LNCaP clone FGC (cell line): ENCODE data around the gene ITPA.

ENCODE experiments used
- DNase-seq: peaks from one replicate; pipeline ENCODE4 v3.0.0-alpha.2; 2011; ENCODE audit warnings: low read depth
- H3K4me3 ChIP-seq: 2 replicates; pipeline ENCODE4 v1.5.1; 2011; ENCODE audit warnings: mild to moderate bottlenecking, low read depth, low read length, control low read depth
- TF ChIP-seq, protein P1 (sequence below): IDR thresholded peaks from 2 replicates; pipeline ENCODE4 v1.5.1; 2012; ENCODE audit warnings: mild to moderate bottlenecking; ENCODE audit not compliant: control insufficient read depth, insufficient read depth; ENCODE audit errors: extremely low read depth

The ITPA gene

DNA sequence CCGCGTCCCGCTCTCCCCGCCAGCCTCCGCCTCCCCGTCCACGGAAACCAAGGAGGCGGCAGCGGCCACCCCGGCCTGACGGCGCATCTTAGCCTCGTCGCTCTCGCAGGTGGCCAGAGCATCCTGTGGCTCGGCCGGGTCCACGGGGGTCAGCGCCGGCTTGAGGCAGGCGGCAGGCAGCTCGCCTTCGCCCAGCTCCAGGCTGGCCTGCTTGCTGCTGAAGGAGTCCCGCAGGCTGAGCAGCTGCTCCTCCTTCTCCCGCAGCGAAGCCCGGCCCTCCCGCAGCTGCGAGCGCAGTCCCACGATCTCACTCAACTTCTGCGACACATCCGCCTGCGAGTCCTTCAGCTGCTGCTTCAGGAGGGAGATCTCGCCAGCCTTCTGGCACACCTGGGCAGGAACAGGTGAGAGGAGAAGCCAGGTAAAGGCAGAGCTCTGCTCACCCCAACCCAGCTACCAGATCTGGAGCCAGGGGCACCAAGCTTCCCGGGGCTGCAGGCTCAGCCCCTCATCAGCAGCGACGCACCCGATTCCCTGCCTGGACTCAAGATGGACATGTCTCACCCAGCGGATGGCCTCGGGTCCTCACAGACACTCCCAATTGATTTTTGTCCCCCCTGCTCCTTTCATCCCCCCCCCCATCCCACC is 44.4 kb upstream of the ITPA start:
- no peak overlapping the region for H3K4me3 ChIP-seq
- no peak for DNase-seq
- TF ChIP-seq, protein P1, sequence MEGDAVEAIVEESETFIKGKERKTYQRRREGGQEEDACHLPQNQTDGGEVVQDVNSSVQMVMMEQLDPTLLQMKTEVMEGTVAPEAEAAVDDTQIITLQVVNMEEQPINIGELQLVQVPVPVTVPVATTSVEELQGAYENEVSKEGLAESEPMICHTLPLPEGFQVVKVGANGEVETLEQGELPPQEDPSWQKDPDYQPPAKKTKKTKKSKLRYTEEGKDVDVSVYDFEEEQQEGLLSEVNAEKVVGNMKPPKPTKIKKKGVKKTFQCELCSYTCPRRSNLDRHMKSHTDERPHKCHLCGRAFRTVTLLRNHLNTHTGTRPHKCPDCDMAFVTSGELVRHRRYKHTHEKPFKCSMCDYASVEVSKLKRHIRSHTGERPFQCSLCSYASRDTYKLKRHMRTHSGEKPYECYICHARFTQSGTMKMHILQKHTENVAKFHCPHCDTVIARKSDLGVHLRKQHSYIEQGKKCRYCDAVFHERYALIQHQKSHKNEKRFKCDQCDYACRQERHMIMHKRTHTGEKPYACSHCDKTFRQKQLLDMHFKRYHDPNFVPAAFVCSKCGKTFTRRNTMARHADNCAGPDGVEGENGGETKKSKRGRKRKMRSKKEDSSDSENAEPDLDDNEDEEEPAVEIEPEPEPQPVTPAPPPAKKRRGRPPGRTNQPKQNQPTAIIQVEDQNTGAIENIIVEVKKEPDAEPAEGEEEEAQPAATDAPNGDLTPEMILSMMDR, result no peak

DNA sequence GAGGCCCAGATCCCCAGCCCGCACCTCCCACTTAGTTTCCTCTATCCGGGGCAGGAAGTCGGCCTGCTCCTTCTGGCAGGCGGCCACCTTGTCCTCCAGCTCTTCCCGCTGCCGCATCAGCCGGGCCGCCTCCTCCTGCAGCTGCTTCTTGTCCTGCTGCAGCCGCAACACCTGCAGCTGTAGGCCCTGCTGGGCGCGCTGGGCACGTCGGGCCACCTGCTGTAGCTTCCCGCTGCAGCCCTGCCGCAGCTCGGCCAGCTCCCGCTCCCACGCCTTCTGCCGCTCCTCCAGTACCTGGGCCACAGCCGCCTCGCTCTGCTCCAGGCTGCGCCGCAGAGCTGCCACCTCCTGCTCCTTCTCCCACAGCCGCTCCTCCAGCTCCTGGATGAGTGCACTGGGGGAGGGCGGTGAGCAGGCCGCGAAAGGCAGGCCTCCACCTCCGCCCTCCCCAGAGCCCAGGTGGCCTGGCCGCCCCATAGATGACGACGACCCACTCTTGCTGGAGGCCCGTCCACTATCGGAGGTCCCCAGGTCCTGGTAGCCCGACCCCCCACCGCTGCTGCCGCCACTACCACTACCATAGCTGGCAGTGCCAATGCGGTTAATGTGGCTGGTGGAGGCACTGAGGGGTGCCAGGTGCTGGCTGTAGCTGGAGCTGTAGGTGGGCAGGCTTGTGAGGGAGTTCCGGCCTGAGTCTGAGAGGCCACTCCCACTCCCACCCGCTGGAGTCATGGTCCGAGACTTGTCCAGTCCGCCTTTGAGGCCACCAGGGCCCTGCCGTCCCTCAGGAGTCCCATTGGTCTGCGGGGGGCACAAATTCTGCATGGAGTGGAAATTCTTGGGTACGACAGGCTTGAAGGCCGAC is 43.6 kb upstream of the ITPA start:
- TF ChIP-seq, protein P1, result no peak
- no peak for DNase-seq
- no peak overlapping the region for H3K4me3 ChIP-seq

DNA sequence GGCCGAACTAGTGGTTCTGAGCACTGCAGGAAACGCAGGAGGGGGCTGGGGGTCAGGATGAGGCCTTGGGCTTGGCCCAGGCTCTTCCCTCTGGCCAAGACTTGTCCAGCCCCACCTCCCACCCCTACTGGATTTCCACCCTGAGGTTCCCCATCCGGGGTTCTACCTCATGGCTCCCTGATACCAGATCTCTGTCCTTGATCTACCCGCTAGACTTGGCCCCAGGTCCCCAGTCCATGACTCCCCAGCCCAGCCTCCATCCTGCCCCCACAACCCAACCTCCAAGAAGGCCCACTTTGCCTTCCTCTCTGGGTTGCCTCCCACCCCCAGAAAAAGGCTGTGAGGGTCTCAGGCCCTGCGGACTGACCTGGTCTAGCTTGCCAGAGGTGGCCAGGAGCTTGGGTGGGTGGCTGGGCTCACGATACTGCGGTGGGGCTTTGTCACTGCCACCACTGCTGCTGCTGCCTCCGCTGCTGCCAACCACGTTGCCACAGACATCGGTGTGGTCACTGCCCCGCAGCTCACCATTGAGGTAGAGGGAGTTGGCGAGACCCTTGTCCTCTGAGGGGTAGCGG is 42.9 kb upstream of the ITPA start:
- TF ChIP-seq, protein P1, result no peak
- H3K4me3 ChIP-seq, result no peak overlapping the region
- DNase-seq, result no peak

DNA sequence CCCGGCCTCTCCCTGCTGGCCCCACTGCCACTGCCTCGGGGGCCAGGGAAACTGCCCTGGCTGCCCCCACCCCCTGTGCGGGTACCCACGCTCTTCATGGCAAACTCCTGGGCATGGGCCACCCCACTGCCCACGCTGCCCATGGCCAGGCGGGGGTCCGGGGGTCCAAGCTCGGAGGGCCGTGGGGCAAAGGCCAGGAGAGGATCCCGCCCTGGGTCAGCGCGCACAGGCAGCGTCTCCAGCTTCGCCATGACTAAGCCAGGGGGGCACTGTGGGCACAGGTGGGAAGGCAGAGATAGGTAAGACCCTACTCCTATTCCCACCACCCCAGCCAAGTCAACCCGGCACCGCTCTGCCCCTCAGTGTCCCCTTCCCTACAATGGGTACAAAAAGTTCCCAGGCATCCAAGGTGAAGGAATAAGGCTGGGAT is 42.4 kb upstream of the ITPA start:
- TF ChIP-seq, protein P1, result no peak
- no peak overlapping the region for H3K4me3 ChIP-seq
- DNase-seq, result no peak

DNA sequence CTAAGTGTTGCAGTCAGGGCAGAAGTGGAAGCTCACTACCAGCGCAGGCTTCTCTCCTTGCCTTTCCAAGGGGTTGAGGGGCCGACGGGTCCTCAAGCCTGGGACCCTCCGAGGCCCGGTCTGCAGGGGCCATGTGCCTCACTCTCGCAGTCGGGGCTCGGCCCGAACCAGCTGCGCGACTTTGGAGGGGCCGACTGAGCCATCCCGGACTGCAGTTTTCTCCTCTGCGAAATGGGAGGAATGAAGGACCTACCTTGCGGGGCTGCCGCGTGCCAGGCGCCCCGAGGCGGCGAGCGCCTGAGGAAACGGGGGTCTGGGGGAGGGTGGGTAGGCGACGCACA is 41.6 kb upstream of the ITPA start:
- DNase-seq, result no peak
- no peak overlapping the region for H3K4me3 ChIP-seq

DNA sequence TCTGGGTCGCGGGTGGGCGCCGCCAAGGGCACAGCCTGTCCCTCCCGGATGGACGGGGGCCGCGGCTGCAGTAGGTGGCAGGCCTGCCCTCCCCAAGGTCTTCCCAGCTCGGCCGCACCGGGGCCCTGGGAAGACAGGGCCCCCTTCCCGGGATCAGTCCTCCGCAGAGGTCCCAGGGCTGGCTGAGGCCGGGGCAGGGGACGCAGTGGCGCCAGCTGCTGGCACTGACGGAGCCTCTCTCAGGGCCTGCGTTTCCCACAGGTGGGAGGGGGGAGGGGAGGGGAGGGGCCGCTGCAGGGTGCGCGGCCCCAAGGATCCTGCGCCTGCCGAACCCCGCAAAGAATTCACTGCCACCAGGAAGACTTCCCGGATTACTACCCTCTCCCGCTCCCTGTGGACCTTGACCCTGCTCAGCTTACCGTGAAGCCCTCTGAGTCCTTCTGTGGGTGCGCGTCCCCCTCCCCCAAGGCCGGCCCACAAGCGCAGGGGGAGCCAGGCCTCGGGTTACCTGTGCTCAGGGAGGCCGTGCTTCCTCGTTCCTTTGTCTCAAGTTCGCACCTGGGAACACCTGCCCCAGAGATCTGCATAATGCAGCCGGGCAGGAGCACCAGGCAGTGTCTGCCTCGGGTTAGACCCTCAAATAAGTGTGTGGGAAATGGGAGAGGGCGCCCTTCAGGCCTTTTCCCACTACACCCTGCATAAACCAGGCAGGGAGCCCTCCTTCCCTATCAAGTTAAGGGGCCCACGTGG is 41.0 kb upstream of the ITPA start:
- no peak for DNase-seq
- TF ChIP-seq, protein P1, result 0 out of 2 replicates have a peak, but pooled peaks have one; percentile 1
- no peak overlapping the region for H3K4me3 ChIP-seq

More for the DNA sequence above, 41.6 kb upstream of the ITPA start:
- TF ChIP-seq, protein P1, result no peak
